NCI-H2171 treated with DMSO at 0.1 percent for 48 hours (cell line): ENCODE results near the gene MROH7.
A peak's percentile ranks its signal among the peaks of the same experiment; 100 is the strongest.

Experiments
- DNase-seq: peaks from one replicate; lab custom pipeline; 2025; lab: John Stamatoyannopoulos, UW

MROH7 gene

DNA sequence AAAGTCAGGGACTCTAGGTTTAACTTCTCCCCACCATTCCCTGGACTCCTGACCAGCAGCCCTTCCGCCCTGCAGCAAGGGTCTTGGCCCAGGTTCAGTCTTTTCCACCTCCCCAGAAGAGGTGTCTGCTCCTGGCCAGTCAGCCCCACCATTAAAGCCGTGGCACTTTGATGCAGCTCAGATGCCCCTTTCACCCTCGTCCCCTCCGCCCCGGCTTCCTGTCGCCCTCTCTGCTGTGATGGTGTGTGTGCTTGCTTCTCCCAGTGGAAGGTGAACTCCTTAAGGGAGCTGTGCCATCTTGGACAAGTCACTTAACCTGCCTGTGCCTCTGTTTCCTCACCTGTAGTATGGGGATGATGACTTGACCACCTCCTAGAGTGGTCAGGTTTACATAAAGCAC is 56.3 kb downstream of the MROH7 start:
- no peak for DNase-seq

DNA sequence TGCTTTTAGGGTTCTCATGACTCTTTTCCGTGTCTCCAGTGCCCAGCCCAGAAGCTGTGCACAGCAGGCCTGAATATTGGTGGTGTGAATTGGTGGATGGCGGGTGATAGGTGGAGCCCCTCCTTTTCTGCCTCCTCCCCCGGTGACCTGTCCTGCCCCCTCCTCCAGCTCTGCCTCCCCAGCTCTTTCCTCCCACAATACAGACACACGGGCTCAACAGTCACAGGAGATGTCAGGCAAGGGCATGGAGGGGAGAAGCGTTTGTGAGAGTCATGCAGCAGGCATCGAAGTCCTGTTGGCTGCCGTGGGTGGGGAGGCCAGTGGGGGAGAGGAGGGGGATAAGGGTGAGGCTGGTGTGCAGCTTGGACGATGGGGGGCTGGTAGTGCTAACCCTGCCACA is 56.8 kb downstream of the MROH7 start:
- no peak for DNase-seq

DNA sequence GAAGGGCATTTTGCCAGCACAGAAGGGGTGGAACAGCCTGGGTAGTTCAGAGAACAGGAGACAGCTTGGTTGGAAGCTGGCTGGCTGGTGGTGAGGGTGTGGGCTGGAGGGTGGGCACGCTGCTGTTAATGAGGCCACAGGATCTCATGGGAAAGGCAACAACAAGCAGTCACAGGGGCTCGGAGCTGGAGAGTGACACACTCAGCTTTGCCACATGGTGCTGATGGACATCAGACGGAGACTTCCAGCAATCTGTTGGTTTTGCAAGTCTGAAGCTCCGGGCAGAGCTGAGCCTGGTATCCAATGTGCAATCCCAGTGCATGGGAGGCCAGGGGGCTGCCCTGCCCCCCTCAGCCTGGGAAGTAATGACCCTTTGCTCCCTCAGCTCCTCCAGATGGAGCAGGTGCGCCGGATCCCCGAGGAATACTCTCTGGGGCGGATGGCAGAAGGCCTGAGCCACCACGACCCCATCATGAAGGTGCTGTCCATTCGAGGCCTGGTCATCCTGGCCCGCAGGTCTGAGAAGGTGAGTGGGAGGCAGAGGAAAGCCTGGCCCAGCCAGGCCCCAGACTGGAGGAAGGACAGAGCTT is 58.4 kb downstream of the MROH7 start:
- peak; percentile 41 for DNase-seq

DNA sequence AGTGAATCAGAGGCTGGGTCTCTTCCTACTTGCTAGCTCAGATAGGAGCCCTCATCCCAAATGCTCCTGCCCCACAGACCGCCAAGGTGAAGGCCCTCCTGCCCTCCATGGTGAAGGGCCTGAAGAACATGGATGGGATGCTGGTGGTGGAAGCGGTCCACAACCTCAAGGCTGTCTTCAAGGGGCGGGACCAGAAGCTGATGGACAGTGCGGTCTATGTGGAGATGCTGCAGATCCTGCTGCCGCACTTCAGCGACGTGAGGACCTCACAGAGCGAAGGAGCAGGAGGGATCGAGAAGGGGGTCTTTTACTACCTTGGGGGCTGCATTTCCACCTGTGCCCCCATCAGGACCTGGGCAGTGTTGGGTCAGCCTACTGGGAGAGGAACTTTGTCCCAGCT is 59.5 kb downstream of the MROH7 start:
- no peak for DNase-seq

DNA sequence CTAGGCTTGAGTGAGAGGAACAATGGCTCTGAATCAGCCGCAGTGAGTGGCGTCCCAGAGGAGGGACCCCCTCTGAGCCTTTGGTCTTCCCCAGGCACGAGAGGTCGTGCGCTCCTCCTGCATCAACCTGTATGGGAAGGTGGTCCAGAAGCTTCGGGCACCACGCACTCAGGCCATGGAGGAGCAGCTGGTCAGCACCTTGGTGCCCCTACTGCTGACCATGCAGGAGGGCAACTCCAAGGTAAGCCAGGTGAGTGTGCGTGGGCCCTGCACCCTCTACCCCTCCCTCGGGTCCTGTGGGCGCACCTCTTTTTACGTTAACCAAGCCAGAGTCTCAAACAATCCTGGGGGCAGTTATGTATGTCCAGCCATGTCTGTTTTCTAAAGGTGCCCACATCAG is 60.4 kb downstream of the MROH7 start:
- no peak for DNase-seq

DNA sequence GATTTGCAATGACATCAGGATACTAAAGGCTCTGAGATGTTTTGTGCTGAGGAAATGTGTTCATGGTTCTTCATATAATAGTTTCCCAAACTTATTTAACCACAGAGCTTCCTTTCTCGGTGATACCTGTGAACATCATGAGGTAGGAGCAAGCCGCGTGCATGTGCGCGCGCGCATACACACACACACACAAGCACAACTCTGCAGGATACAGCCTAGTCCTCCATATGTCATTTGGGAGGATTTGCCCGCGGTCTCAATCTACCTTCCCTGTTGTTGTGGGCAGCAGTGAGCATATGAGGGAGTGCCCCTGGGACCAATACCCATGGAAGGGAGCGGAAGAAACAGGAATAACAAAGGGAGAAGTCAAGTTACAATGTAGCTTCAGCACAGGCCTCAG is 61.9 kb downstream of the MROH7 start:
- no peak for DNase-seq

DNA sequence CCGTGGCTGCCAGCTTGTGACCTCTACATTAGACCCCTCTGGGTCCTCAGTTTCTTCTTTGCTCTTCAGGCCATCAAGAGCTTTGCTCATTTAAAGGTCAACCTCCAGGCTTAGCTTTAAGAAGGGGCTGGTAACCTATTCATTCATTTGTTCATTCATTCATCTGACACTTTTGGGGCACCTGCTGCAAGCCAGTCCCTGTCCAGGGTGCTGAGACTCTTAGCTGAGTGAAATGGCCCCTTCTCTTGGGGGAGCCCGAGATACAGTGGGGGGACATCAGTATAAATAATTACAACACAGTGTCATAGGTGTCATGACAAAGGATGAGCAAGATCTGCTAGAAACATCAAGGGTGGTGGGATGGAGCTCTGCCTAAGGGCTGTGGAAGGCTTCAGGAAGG is 63.6 kb downstream of the MROH7 start:
- no peak for DNase-seq

DNA sequence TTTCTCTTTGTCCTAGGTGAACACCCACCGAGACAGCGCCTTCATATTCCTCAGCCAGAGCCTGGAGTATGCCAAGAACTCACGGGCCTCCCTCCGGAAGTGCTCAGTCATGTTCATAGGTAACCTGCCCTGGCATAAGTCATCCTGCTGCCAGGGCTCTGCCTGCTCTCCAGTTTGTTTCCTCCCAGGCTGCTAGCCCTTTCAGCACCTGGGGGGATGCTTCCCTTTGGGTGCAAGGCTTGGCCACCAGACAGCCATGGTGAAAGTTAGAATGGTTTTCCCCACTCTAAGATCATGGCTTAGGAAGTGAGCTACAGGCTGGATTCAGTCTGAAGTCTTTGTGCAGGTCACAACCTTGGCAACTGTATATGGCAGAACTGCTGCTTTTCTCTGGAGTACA is 64.8 kb downstream of the MROH7 start:
- no peak for DNase-seq

DNA sequence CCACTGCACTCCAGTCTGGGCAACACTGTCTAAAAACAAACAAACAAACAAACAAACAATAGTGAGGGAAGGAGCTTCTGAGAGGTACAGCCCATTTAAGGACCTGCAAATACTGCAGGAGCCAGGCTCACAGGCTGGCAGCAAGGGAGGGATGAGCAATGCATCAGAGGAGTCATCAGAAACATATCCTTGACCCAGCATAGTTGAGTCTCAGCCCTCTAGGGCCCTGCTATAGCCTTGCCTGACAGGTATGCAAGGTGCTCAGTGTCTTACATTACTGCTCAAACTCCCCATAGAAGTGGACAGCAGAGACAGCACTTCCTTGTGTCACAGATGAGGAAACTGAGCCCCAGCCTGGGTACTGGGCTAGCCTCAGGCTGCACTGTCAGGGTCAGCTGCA is 66.8 kb downstream of the MROH7 start:
- DNase-seq: no peak

DNA sequence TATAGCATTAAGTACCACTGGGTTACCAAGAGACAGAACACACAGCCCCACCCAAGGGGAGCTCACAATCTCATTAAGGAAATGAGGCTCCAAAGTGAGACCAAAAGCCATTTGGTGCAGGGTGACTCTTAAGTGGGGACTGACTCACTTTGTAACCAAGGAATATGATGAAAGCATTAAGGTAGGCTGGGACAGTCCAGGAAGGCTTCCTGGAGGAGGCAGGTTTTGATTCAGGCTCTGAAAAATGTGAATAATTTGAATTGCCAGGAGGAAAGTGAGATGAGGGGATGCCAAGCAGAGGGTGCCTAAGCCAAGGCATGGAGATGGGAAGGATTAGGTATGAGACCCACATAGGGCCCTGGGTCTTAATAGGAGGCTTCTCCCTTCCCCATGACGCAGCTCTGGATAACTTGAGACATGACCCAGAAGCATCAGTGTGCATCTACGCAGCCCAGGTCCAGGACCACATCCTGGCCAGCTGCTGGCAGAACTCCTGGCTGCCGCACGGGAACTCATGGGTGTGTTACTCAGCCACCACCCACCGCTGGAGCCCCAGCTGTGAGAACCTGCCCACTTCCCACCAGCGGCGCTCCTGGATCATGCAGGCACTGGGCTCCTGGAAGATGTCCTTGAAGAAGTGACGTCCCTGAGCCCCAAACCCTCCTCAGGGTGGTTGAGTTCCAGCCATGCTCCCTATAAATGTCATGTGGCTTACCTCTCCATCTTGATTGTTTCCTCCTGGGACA is 68.1 kb downstream of the MROH7 start:
- DNase-seq: no peak

DNA sequence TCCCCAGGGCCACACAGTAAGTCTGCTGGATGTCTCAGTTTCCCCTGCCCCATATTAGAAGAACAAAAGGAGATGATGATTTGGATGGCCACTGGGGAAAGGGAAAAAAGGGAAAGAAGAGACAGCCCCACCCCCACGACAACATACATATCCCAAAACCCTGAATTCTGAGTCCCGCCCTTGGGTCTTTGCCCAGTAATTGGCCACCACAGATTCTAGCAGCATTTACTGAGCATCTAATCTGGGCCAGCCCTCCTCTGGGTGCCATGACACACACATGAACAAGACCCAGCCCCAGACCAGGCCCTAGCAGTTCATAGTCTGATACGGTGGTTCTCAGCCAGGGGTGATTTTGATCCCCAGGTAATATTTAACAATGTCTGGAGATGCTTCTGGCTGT is 68.8 kb downstream of the MROH7 start:
- no peak for DNase-seq

DNA sequence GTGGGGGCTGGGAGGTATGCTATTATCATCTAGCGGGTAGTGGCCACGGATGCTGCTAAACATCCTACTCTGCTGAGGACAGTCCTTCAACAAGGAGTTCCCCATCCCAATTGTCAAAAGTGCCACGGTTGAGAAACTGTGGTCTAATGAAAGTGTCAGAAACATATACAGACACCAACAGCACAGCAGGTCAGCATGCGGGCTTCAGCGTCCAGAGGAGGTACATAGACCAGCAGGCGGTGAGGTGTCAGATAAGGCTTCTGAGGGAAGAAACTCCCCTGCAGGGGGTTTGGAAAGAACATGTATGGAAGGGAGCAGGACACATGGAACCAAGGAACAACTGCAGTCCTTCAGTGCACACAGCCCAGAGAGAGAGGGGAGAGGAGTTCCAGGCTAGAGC is 69.3 kb downstream of the MROH7 start:
- DNase-seq: no peak

DNA sequence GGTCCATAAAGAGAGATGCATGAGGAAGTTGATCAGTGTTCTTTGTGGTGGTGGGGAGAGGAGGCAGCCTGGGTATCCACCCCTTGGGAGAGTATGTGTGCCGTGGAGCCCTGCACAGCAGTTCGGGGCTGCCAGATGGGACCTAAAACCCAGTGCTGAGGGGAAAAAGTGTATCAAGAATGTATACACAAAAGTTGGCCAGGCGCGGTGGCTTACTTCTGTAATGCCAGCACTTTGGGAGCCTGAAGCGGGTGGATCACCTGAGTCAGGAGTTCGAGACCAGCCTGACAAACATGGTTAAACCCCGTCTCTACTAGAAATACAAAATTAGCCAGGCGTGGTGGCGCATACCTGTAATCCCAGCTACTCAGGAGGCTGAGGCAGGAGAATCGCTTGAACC is 70.0 kb downstream of the MROH7 start:
- no peak for DNase-seq

DNA sequence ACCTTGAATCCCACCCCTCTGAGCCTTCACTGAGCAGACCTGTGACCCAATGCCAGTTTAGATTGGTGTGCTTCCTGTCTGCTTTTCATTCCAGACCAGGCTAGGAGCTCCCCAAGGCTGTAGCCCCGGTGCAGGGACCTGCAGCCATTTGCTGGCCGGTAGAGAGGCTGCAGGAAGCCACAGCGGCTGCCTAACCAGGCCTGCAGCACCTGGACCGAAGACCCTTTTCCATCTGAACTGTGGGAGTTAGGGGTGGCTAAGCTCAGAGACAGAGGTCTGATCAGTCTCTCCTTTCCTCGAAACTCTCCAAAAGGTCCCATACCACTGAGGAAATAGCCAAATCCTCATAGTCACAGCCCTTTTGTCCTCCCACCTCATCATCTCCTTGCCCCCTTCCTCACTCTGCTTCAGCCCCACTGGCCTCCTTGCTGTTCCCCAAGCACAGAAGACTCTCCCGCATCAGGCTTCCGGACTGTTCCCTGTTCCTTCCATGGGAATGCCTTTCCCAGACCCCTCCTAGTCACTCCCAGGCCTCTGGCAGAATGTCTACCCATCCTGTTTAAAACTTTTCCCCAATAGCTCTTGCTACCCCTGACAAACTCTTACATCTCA is 73.4 kb downstream of the MROH7 start:
- no peak for DNase-seq

DNA sequence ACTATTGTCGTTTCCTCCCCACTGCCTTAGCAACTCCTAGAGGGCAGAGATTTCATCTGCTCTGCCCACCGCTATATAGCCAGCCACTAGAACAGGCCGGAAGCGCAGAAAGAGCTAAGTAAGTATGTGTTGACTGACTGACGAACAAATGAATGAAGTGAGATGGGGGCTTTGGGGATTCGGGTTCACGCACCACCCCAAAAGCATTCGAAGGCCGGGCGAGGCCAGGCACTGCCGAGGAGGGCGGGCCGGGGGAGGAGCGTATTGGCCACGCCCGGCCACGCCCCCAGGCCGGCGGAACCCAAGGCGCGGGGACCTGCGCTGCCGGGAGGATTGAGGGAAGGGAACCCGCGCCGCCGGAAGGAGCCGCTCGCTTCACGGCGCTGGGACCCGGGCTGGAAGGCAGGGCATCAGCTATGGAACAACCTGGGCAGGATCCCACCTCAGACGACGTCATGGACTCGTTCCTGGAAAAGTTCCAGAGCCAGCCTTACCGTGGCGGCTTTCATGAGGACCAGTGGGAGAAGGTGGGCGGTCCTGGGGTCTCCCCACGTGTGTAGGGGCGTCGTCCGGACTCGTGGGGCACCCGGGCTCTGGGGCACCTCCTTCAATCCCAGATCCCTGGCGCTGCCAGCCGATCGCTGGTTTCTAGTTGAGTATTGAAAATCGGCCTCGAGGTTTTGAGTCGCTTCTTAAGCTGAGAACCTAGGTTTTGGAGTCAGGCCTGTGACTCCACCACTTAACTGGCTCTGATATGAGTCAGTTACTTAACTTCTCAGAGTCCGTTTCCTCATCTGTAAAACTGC is 74.1 kb downstream of the MROH7 start, which contains the start of gene TTC4:
TTC4 (plus strand) TSS at position 369 of the 806 bp plus-strand sequence; CDS start at position 417, 48 bp downstream.
- peak; percentile 91 for DNase-seq

DNA sequence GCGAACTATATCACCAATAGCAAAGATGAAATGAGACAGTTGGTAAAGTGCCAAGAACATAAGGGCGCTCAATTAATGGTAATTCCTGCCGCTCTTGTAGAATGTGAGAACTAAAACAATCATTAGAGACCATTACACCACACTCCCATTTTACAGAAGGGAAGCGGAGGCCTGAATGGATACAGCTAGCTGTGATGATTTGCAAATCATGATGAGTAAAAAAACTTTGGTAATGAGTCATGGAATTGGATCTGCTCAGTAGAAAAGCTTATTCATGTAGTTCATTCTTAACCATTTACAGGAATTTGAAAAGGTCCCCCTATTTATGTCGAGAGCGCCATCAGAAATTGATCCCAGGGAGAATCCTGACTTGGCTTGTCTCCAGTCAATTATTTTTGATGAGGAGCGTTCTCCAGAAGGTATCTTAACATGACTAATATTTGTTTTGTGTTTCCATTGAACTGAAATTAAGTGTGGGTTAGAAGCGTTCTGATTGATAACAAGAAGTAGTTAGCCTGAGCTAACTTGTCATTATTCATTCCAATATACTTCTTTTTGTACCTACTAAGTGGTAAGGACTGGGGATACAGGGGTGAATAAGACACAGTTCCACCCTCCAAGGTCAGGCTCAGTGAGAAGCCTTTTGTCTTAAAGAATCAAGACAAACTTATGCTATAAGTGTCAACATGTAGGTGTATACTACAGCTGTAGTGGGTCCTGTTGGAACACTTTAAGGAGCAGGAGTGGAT is 74.9 kb downstream of the MROH7 start:
- DNase-seq: peak; percentile 63

DNA sequence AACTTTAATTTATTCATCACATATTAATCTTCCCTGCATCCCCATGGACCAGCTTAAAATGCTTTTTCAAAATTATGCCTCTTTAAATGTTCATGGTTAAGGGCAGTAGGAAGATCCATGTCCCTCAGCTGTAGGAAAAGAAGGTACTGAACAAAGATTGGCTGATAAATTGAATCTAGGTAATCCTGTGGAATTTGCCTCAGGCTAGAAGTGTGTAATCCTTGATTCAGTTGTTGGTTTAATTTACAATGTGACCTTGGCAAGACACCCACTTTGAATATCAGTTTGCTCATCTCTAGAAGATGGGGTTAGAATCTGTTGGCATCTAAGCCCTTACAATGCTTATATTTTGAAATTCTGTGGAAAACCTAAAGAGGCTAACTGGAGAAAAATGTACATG is 80.1 kb downstream of the MROH7 start:
- no peak for DNase-seq

DNA sequence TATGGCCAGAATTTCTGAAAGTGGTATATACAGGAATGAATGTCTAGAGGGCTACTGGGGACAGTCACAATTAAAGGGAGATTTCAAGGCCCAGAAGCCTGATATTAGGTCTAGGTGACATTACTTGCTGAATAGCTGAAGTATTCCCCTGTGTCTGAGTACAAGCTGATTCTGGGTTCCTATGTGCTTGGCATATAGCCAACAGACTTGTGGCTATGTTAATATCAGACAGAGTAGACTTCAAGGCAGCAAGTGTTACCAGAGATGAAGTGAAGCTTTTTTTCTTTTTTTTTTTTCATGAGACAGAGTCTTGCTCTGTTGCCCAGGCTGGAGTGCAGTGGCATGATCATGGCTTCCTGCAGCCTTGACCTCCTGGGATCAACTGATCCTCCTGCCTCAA is 82.4 kb downstream of the MROH7 start:
- DNase-seq: no peak

DNA sequence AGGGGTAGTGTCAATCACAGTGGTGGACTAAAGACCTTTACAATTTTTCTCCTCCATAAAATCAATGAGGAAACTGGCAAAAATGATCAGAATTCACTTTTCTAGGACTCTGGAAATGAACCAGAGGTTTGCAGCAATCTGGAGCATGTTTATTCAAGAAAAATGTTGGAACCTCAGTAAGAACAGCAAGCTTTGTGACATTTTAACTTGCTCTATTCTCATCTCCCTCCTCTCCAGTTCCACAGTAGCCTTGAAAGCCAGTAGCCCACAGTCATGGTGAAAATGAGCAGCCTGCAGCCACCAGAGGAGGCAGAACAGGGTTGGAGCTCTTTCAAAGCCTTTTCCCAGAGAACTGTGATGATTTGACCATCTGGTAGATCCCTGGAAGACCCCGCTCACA is 83.2 kb downstream of the MROH7 start:
- DNase-seq: no peak

DNA sequence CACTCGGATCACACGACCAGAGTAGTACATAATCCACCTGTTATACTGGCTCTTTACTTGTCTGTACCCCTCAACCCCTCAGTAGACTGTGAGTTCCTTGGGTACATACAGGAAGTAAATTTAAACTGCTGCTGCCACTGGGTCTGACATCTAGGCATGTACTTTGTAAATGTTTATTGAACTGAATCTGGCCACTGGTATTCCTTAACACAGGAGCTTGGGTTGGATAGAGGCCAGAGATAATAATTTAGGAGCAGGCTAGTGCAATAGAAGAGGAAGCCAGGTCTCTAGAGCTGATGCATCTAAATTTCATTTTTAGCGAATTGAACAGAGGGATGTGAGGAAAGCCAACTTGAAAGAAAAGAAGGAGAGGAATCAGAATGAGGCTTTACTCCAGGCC is 86.4 kb downstream of the MROH7 start:
- no peak for DNase-seq

DNA sequence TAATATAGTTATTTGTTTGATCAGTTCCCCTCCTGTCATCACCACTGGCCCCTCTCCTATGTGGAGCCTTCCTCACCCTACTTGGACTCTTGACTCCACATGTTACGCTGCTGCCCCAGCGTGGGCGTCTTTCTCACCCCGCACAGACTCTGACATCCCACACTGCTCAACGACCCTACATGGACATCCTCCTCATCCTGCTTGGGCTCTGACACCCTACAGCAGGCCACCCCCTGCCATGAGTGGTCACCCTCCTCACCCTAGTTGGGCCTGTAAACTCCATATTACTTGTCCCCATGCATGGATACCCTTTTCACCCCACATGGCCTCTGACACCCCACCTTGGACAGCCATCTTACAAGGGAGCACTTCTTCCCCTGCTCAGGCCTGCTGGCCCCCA is 95.1 kb downstream of the MROH7 start:
- DNase-seq: no peak

DNA sequence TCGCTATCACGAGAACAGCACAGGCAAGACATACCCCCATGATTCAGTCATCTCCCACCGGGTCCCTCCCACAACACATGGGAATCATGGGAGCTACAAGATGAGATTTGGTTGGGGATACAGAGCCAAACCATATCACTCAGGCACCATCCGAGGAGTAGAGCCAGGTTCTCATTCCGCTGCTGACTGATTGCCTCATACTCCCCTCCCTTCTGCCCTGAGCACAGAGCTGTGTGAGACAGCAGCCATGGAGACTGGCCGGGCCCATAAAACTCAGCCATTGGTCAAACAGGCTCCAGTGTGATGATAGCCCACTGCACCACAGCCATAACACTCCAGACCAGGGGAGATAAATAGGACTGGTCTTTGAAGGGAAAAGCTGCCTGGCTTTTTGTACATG is 96.7 kb downstream of the MROH7 start:
- no peak for DNase-seq
